GM21360 (cell line): Measurements from ENCODE around the gene CLPSL1.
"Not testable (repeated sequence)": the region's sequence is repeated elsewhere in the genome, so short reads cannot be mapped to it uniquely, and the experiment has no call there.

Source experiments
- ATAC-seq: cut with Tn5 transposase; IDR thresholded peaks from one replicate; pipeline ENCODE4 v1.9.1; 2021; ENCODE audit warnings: mild to moderate bottlenecking, moderate library complexity; ENCODE audit not compliant: unreplicated experiment

The CLPSL1 gene

GRCh38 chr6:35780719-35781118, at the start of gene CLPSL1:
Gene CLPSL1 (plus strand): TSS chr6:35781019. CDS start chr6:35781111, 92 bp downstream.
- ATAC-seq, result no peak

- ATAC-seq, result peak; percentile 34
Measured at GRCh38 chr6:35731414-35731735, 49.4 kb upstream of the CLPSL1 start.

GRCh38 chr6:35731736-35732532, 48.9 kb upstream of the CLPSL1 start:
- ATAC-seq, result peak; percentile 41

GRCh38 chr6:35733633-35734032, 47.2 kb upstream of the CLPSL1 start:
- no peak for ATAC-seq

GRCh38 chr6:35734319-35734718, 46.5 kb upstream of the CLPSL1 start:
- not testable (repeated sequence) for ATAC-seq

- no peak for ATAC-seq
Measured at GRCh38 chr6:35735452-35735851, 45.4 kb upstream of the CLPSL1 start.

- ATAC-seq, result no peak
Measured at GRCh38 chr6:35736253-35736894, 44.4 kb upstream of the CLPSL1 start.

- ATAC-seq, result no peak
Measured at GRCh38 chr6:35736982-35737412, 43.8 kb upstream of the CLPSL1 start, which contains the start of gene ARMC12. Gene ARMC12 (plus strand): TSS chr6:35737032. CDS start chr6:35737109, 77 bp downstream.

GRCh38 chr6:35737413-35738211, 43.2 kb upstream of the CLPSL1 start:
- ATAC-seq, result no peak

GRCh38 chr6:35739645-35740524, 40.9 kb upstream of the CLPSL1 start:
- no peak for ATAC-seq

- ATAC-seq, result no peak
Measured at GRCh38 chr6:35742842-35743241, 38.0 kb upstream of the CLPSL1 start.

GRCh38 chr6:35745509-35745908, 35.3 kb upstream of the CLPSL1 start:
- ATAC-seq, result no peak

GRCh38 chr6:35746516-35746915, 34.3 kb upstream of the CLPSL1 start:
- no peak for ATAC-seq

- ATAC-seq, result no peak
Measured at GRCh38 chr6:35747877-35748276, 32.9 kb upstream of the CLPSL1 start.

GRCh38 chr6:35750557-35750956, 30.3 kb upstream of the CLPSL1 start:
- no peak for ATAC-seq

- ATAC-seq, result no peak
Measured at GRCh38 chr6:35751594-35751993, 29.2 kb upstream of the CLPSL1 start.

- no peak for ATAC-seq
Measured at GRCh38 chr6:35752330-35752729, 28.5 kb upstream of the CLPSL1 start.

- no peak for ATAC-seq
Measured at GRCh38 chr6:35754452-35755277, 26.2 kb upstream of the CLPSL1 start.

GRCh38 chr6:35755278-35755924, 25.4 kb upstream of the CLPSL1 start:
- ATAC-seq, result no peak
